Right atrium auricular region (tissue), 2 donors: ENCODE results near the gene LEMD1. TPM values are rescaled to one million over a fixed set of nuclear protein-coding genes. Genes with fewer than 3 reads are reported as not detected.
"Not testable (repeated sequence)": the region's sequence is repeated elsewhere in the genome, so short reads cannot be mapped to it uniquely, and the experiment has no call there.

Experiments used
- DNase-seq: peaks from one replicate; pipeline ENCODE4 v3.0.0-alpha.2; 2019; ENCODE audit warnings: low spot score
- H3K27ac ChIP-seq, 2 donors: fragments of 200-600 bp; sonication (generic); 1 replicate in 1 of 2; 2 replicates in 1 of 2; pipeline ENCODE4 v1.5.1; 2016 to 2019
- H3K27me3 ChIP-seq, 2 donors: fragments of 200-600 bp; sonication (generic); one replicate each; pipeline versions ENCODE4 v1.5.1 to v1.6.0; 2017 to 2019
- H3K36me3 ChIP-seq: fragments of 200-600 bp; sonication (generic); one replicate; pipeline ENCODE4 v1.5.1; 2016
- H3K4me1 ChIP-seq, 2 donors: fragments of 200-600 bp; sonication (generic); one replicate each; pipeline versions ENCODE4 v1.5.1 to v1.6.0; 2017 to 2019
- H3K4me3 ChIP-seq, 2 donors: fragments of 200-600 bp; sonication (generic); 1 replicate in 1 of 2; 2 replicates in 1 of 2; pipeline ENCODE4 v1.5.1; 2017 to 2019; ENCODE audit warnings: mild to moderate bottlenecking in 1 of 2, moderate library complexity in 1 of 2
- H3K9me3 ChIP-seq, 2 donors: fragments of 200-600 bp; sonication (generic); one replicate each; pipeline ENCODE4 v1.5.1; 2019
- CTCF ChIP-seq, 2 donors: fragments of 200-600 bp; sonication (generic); IDR thresholded peaks; one replicate each; pipeline ENCODE4 v1.5.1; 2019; ENCODE audit warnings: antibody characterized with exemption in 2 of 2
- total RNA-seq, 2 donors: library from RNA; depleted of rRNA; stranded (reverse); fragments of >200 nt; gene quantifications; one replicate each; pipeline ENCODE4 v1.1.0, GENCODE V29; 2016

LEMD1 gene
- total RNA-seq, 2 donors from 2014 or later = not detected

GRCh38 chr1:205417870-205418635 lies 3.8 kb downstream of the LEMD1 start:
- no peaks in the 10 kb centered on the region for H3K36me3 ChIP-seq
- H3K27me3 ChIP-seq = no peaks in the 10 kb centered on the region
- peaks cover 0 to 8% of the 10 kb centered on the region in 2 donors for H3K4me1 ChIP-seq
- H3K27ac ChIP-seq = no peak overlapping the region
- H3K4me3 ChIP-seq = no peak overlapping the region
- DNase-seq = no peak
- no peaks in the 10 kb centered on the region for H3K9me3 ChIP-seq
- no peak for TF ChIP-seq CTCF (IDR thresholded peaks at IDR 0.05)

GRCh38 chr1:205416322-205416721 lies 5.5 kb downstream of the LEMD1 start:
- H3K27ac ChIP-seq = no peak overlapping the region
- peaks cover 0 to 8% of the 10 kb centered on the region in 2 donors for H3K4me1 ChIP-seq
- no peaks in the 10 kb centered on the region for H3K9me3 ChIP-seq
- H3K36me3 ChIP-seq = no peaks in the 10 kb centered on the region
- no peak for TF ChIP-seq CTCF (IDR thresholded peaks at IDR 0.05)
- H3K4me3 ChIP-seq = no peak overlapping the region
- H3K27me3 ChIP-seq = no peaks in the 10 kb centered on the region
- DNase-seq = no peak

GRCh38 chr1:205410581-205411298 lies 11.1 kb downstream of the LEMD1 start:
- no peaks in the 10 kb centered on the region for H3K4me1 ChIP-seq
- H3K27ac ChIP-seq = no peak overlapping the region
- H3K36me3 ChIP-seq = no peaks in the 10 kb centered on the region
- H3K4me3 ChIP-seq = no peak overlapping the region
- no peak for DNase-seq
- no peaks in the 10 kb centered on the region for H3K27me3 ChIP-seq
- H3K9me3 ChIP-seq = no peaks in the 10 kb centered on the region
- no peak for TF ChIP-seq CTCF (IDR thresholded peaks at IDR 0.05)

GRCh38 chr1:205407970-205408369 lies 13.9 kb downstream of the LEMD1 start:
- no peak for TF ChIP-seq CTCF (IDR thresholded peaks at IDR 0.05)
- Histone ChIP-seq H3K4me3 (no peak overlapping the region), H3K27ac (no peak overlapping the region), H3K9me3 (no peaks in the 10 kb centered on the region), H3K27me3 (no peaks in the 10 kb centered on the region), H3K4me1 (no peaks in the 10 kb centered on the region), H3K36me3 (no peaks in the 10 kb centered on the region)
- no peak for DNase-seq

- H3K27ac ChIP-seq, H3K4me3 ChIP-seq, H3K4me1 ChIP-seq, H3K27me3 ChIP-seq, DNase-seq, H3K36me3 ChIP-seq, H3K9me3 ChIP-seq: not testable (repeated sequence)
These were observed 15.6 kb downstream of the LEMD1 start for GRCh38 chr1:205406252-205406651.

GRCh38 chr1:205404484-205404883 lies 17.4 kb downstream of the LEMD1 start:
- DNase-seq, H3K9me3 ChIP-seq, H3K36me3 ChIP-seq, H3K27me3 ChIP-seq, H3K4me3 ChIP-seq, H3K27ac ChIP-seq, H3K4me1 ChIP-seq: not testable (repeated sequence)
